GM12872 (cell line): ENCODE results near the gene MERTK.

ENCODE experiments used
- TF ChIP-seq, protein P1 (sequence below): IDR thresholded peaks from 3 replicates; pipeline ENCODE4 v1.5.1; 2011; ENCODE audit warnings: low read depth, mild to moderate bottlenecking, low read length, moderate library complexity; ENCODE audit not compliant: insufficient read depth

Gene MERTK

DNA sequence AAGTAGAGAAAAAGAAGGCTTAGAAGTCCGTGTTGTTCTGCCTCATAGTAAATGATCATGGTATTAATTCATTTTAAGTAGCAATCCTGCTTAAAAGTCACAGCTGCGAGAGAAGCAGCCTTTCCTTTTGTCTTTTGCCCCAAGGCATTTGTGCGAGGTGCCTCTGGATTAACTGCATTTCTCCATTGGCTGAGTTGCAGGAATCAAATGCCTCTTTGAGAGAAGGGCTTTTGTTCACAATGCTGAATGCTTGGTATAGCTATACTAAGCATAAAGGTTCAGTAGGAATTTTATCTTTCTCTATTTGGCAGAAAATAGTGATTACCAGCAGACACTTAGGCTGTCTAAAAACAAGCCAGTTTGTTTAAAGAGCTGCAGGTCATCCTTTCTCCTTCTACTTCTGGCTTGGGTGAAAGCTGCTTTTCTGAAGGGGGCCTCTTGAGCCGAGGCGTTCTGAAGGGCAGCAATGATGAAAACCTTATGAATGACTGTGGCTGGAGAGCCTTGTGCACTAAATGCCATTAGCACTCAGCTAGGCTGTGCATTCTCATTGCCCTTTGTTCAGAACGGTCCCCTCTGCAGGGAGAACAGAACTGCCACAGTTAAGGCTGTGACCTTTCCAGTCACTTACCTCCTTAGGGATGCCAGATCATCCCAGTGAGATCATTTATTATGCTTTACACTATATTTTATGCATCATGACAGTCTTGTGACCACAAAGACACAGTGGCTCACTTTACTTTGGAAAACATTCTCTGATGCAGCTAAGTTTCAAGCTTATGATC lies 87.9 kb downstream of the MERTK start:
- TF ChIP-seq, protein P1, sequence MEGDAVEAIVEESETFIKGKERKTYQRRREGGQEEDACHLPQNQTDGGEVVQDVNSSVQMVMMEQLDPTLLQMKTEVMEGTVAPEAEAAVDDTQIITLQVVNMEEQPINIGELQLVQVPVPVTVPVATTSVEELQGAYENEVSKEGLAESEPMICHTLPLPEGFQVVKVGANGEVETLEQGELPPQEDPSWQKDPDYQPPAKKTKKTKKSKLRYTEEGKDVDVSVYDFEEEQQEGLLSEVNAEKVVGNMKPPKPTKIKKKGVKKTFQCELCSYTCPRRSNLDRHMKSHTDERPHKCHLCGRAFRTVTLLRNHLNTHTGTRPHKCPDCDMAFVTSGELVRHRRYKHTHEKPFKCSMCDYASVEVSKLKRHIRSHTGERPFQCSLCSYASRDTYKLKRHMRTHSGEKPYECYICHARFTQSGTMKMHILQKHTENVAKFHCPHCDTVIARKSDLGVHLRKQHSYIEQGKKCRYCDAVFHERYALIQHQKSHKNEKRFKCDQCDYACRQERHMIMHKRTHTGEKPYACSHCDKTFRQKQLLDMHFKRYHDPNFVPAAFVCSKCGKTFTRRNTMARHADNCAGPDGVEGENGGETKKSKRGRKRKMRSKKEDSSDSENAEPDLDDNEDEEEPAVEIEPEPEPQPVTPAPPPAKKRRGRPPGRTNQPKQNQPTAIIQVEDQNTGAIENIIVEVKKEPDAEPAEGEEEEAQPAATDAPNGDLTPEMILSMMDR, result no peak

DNA sequence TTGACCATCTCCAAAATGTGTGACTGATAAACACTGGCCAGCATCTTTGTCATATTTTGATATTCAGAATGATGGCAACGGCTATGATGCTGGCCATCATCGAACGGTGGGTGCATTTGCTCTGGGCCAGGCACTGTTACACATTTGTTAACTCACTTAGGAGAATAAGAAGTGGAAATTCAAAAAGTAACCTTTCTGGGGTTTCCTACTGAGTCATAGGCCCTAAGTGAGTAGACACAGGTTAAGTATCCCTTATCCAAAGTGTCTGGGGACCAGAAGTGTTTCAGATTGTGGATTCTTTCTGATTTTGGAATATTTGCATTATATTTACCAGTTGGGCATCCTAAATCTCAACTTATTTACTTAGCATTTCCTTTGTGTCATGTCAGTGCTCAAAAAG lies 92.0 kb downstream of the MERTK start:
- TF ChIP-seq, protein P1, result no peak

DNA sequence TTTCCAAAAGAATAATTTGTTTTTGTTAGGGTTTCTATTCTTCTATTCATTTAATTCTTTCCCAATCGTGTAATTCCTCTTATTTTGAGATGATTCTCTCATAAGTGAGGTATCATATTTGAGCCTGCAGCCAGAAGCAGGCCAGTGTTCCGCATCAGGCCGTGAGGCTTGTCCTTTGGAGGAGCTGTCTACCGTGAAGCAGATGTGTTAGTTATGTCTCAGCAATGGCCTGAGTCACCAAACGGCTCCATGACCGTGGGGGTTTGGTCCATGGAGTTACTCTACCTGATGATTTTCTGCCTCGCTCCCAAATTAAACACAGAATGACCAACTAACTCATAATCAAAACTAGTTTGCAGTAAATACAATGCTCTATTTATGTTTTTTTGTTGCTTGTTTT lies 92.4 kb downstream of the MERTK start:
- TF ChIP-seq, protein P1, result no peak

DNA sequence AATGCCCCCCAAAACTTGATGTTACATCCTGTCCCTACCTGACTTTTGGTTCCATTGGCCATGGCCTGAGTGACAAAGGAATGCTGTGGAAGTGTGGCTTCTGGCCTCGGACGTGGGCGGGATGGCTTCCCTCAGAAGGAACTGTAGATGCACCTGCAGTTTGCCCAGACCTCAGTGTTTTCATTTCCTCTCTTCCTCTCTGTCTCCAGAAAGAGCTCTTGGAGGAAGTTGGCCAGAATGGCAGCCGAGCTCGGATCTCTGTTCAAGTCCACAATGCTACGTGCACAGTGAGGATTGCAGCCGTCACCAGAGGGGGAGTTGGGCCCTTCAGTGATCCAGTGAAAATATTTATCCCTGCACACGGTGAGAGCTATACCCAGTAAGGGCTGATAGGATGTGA lies 95.6 kb downstream of the MERTK start:
- TF ChIP-seq, protein P1, result no peak

DNA sequence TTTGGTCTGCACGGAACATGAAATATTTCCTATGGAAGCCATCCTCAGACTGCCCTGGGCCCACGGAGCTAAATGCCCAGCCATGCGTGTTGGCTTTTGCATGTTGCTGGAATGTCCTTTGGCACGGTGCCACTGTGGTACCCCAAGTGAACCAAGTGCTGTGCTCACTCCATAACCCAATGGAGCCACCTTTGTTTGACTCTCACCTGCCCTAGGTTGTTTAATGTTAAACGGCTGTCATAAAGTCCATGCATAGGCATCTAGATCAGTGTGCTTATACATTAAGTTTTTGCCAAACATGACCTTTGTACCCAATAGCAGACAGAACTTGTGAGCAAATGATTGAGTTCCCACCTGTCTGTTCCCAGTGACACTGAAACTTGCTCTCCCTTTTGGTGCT lies 96.7 kb downstream of the MERTK start:
- TF ChIP-seq, protein P1, result no peak

DNA sequence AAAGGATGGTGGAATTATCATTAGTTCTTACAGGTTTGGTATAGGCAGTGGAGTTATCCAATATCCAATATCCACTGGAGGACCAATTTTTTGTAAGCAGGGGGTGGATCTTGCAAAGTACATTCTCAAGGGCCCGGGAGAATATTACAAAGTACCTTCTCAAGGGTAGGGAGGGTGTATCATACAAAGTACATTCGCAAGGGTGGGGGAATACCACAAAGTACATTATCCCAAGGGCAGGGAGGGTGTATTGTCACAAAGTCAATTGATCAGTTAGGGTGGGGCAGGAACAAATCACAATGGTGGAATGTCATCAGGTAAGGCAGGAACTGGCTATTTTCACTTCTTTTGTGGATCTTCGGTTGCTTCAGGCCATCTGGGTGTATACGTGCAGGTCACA lies 101.4 kb downstream of the MERTK start:
- TF ChIP-seq, protein P1, result no peak

DNA sequence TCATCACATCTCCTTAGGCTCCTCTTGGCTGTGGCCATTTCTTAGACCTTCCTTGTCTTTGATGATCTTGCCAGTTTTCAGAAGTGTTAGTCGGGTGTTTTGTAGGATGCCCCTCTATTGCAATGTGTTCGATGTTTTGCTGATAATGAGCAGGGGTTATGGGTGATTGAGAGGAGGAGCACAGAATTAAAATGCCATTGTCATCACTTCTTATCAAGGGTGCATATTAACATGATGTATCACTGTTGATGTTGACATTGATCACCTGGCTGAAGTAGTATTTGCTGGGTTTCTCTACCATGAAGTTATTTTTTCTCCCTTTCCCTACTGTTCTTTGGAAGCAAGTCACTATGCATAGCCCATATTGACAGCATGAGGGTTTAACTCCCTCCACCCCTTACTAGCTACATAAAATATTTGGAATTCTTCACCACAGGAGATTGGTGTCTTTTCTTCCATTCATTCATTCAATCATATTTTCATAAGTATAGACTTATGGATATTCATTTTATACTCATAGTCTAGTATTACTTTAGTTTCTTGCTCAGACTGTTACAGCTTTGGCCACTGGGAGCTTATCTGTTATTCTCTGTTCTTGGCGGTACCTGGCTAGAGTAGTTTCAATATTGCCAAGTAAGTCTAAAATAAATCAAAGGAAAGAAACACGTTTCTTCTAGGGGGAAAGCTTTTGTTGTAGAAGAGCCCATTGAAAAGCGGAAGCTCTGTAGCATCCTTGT lies 102.2 kb downstream of the MERTK start:
- TF ChIP-seq, protein P1, result no peak
